DOHH2 (cell line): ENCODE measurements around the gene TRA2B.

Source experiments
- H3F3A ChIP-seq: fragments of 200-600 bp; sonication (generic), shearing (Covaris generic); 2 replicates; pipeline ENCODE4 v1.6.0; 2016; ENCODE audit warnings: antibody characterized with exemption, mild to moderate bottlenecking; ENCODE audit not compliant: control insufficient read depth, insufficient read depth
- H3K27ac ChIP-seq: fragments of 200-600 bp; sonication (generic); 2 replicates; pipeline ENCODE4 v1.5.1; 2014; ENCODE audit warnings: low read depth, mild to moderate bottlenecking, low read length, moderate library complexity
- H3K27me3 ChIP-seq: fragments of 200-600 bp; sonication (generic); 2 replicates; pipeline ENCODE4 v1.6.1; 2014; ENCODE audit warnings: mild to moderate bottlenecking, low read length, mixed read lengths; ENCODE audit not compliant: control insufficient read depth
- H3K36me3 ChIP-seq: fragments of 200-600 bp; sonication (generic); 2 replicates; pipeline ENCODE4 v1.6.1; 2014; ENCODE audit warnings: mild to moderate bottlenecking, low read length, moderate library complexity, mixed read lengths; ENCODE audit not compliant: control insufficient read depth
- H3K4me1 ChIP-seq: fragments of 200-600 bp; sonication (generic); 2 replicates; pipeline ENCODE4 v1.6.1; 2014; ENCODE audit warnings: mild to moderate bottlenecking, low read length, mixed read lengths; ENCODE audit not compliant: control insufficient read depth
- H3K4me2 ChIP-seq: fragments of 200-600 bp; sonication (generic); 2 replicates; pipeline ENCODE4 v1.6.0; 2014; ENCODE audit warnings: mild to moderate bottlenecking, low read length, moderate library complexity
- H3K4me3 ChIP-seq: fragments of 200-600 bp; sonication (generic); 2 replicates; pipeline ENCODE4 v1.5.1; 2014; ENCODE audit warnings: mild to moderate bottlenecking, low read length, mixed read lengths
- H3K79me2 ChIP-seq: fragments of 200-600 bp; sonication (generic); 2 replicates; pipeline ENCODE4 v1.6.1; 2014; ENCODE audit warnings: mild to moderate bottlenecking, low read length, mixed read lengths; ENCODE audit not compliant: control insufficient read depth
- H3K9me2 ChIP-seq: fragments of 200-600 bp; sonication (generic); replicated peaks from 2 replicates; pipeline ENCODE4 v1.6.1; 2014; ENCODE audit warnings: mild to moderate bottlenecking, low read length, mixed read lengths; ENCODE audit not compliant: control insufficient read depth
- H3K9me3 ChIP-seq: fragments of 200-600 bp; sonication (generic); 2 replicates; pipeline ENCODE4 v1.6.1; 2014; ENCODE audit warnings: antibody characterized with exemption, low read length, mixed read lengths; ENCODE audit not compliant: control insufficient read depth, insufficient read depth
- H4K20me1 ChIP-seq: fragments of 200-600 bp; sonication (generic); 2 replicates; pipeline ENCODE4 v1.6.0; 2014; ENCODE audit warnings: low read depth, mild to moderate bottlenecking, antibody characterized with exemption, low read length, moderate library complexity; ENCODE audit not compliant: control insufficient read depth, insufficient read depth
- CTCF ChIP-seq: fragments of 200-600 bp; sonication (generic); IDR thresholded peaks from one replicate; pipeline ENCODE4 v1.5.1; 2014; ENCODE audit warnings: antibody characterized with exemption, mild to moderate bottlenecking, low read depth, low read length; ENCODE audit not compliant: poor library complexity, severe bottlenecking
- EZH2phosphoT487 ChIP-seq: fragments of 200-600 bp; sonication (generic); IDR thresholded peaks from 2 replicates; pipeline ENCODE4 v1.6.1; 2017; ENCODE audit warnings: borderline replicate concordance, mild to moderate bottlenecking, antibody characterized with exemption, low read length, moderate library complexity, mixed read lengths

The TRA2B gene

GRCh38 chr3:185916042-185916833, 21.6 kb downstream of the TRA2B start:
- Histone ChIP-seq H3K27ac (no peak overlapping the region), H3K36me3 (peaks cover 68% of the 10 kb centered on the region), H3K4me3 (no peak overlapping the region), H3K79me2 (peaks cover 6% of the 10 kb centered on the region; the same call in 1 of the 2 replicates), H4K20me1 (peaks cover 24% of the 10 kb centered on the region), H3F3A (peaks cover 99% of the 10 kb centered on the region), H3K27me3 (no peaks in the 10 kb centered on the region), H3K9me2 (no peaks in the 10 kb centered on the region), H3K4me2 (no peak overlapping the region), H3K9me3 (no peaks in the 10 kb centered on the region), H3K4me1 (no peaks in the 10 kb centered on the region)
- no peak for TF ChIP-seq CTCF
- no peak for TF ChIP-seq EZH2phosphoT487

GRCh38 chr3:185915642-185916041, 22.2 kb downstream of the TRA2B start:
- no peaks in the 10 kb centered on the region for H3K9me2 ChIP-seq
- H3F3A ChIP-seq: peaks cover 99% of the 10 kb centered on the region
- H3K27ac ChIP-seq: no peak overlapping the region
- no peak overlapping the region for H3K4me3 ChIP-seq
- peaks cover 24% of the 10 kb centered on the region for H4K20me1 ChIP-seq
- no peaks in the 10 kb centered on the region for H3K9me3 ChIP-seq
- H3K36me3 ChIP-seq: peaks cover 62% of the 10 kb centered on the region
- no peaks in the 10 kb centered on the region for H3K4me1 ChIP-seq
- no peak for TF ChIP-seq CTCF
- no peak for TF ChIP-seq EZH2phosphoT487
- no peak overlapping the region for H3K4me2 ChIP-seq
- no peaks in the 10 kb centered on the region for H3K27me3 ChIP-seq
- H3K79me2 ChIP-seq: 0 out of 2 replicates have a peak, but pooled peaks cover 2% of the 10 kb centered on the region

- H3K27me3 ChIP-seq: no peaks in the 10 kb centered on the region
- peaks cover 24% of the 10 kb centered on the region for H4K20me1 ChIP-seq
- H3K9me2 ChIP-seq: no peaks in the 10 kb centered on the region
- H3K9me3 ChIP-seq: no peaks in the 10 kb centered on the region
- H3K36me3 ChIP-seq: peaks cover 56% of the 10 kb centered on the region
- H3K4me3 ChIP-seq: no peak overlapping the region
- 0 out of 2 replicates have a peak, but pooled peaks cover 2% of the 10 kb centered on the region for H3K79me2 ChIP-seq
- peaks cover 93% of the 10 kb centered on the region for H3F3A ChIP-seq
- no peak overlapping the region for H3K4me2 ChIP-seq
- TF ChIP-seq CTCF: no peak
- no peak for TF ChIP-seq EZH2phosphoT487
- no peaks in the 10 kb centered on the region for H3K4me1 ChIP-seq
- H3K27ac ChIP-seq: no peak overlapping the region
Observed at GRCh38 chr3:185914911-185915629, 22.7 kb downstream of the TRA2B start.
